MM.1S (cell line): ENCODE measurements around the gene NIN.

Experiments
- DNase-seq: peaks from one replicate; pipeline ENCODE4 v3.0.0-alpha.2; 2015
- H2AFZ ChIP-seq: fragments of 300-600 bp; sonication (generic); 2 replicates; pipeline ENCODE4 v1.6.0; 2016; ENCODE audit warnings: antibody characterized with exemption, low read length
- H3F3A ChIP-seq: fragments of 300-600 bp; sonication (generic); 2 replicates; pipeline ENCODE4 v1.6.1; 2016; ENCODE audit warnings: mild to moderate bottlenecking, antibody characterized with exemption, low read length, moderate library complexity, mixed read lengths; ENCODE audit not compliant: insufficient read depth
- H3K27ac ChIP-seq: fragments of 300-600 bp; sonication (generic); 2 replicates; pipeline ENCODE4 v1.5.1; 2016; ENCODE audit warnings: mild to moderate bottlenecking, low read length
- H3K27me3 ChIP-seq: fragments of 300-600 bp; sonication (generic); replicated peaks from 2 replicates; pipeline ENCODE4 v1.6.0; 2016; ENCODE audit warnings: low read length; ENCODE audit not compliant: insufficient read depth
- H3K36me3 ChIP-seq: fragments of 300-600 bp; sonication (generic); replicated peaks from 2 replicates; pipeline ENCODE4 v1.6.1; 2016; ENCODE audit warnings: mild to moderate bottlenecking, low read length, mixed read lengths; ENCODE audit not compliant: insufficient read depth
- H3K4me1 ChIP-seq: fragments of 300-600 bp; sonication (generic); 2 replicates; pipeline ENCODE4 v1.6.1; 2016; ENCODE audit warnings: low read length, mixed read lengths
- H3K4me2 ChIP-seq: fragments of 300-600 bp; sonication (generic); 2 replicates; pipeline ENCODE4 v1.6.0; 2016; ENCODE audit warnings: low read depth, low read length
- H3K4me3 ChIP-seq: fragments of 300-600 bp; sonication (generic); 2 replicates; pipeline ENCODE4 v1.5.1; 2016; ENCODE audit warnings: low read length, mixed read lengths
- H3K79me2 ChIP-seq: fragments of 300-600 bp; sonication (generic); 2 replicates; pipeline ENCODE4 v1.6.1; 2016; ENCODE audit warnings: mixed run types, low read length, mixed read lengths
- H3K9ac ChIP-seq: fragments of 300-600 bp; sonication (generic); 2 replicates; pipeline ENCODE4 v1.6.1; 2016; ENCODE audit warnings: low read length, mixed read lengths
- H3K9me2 ChIP-seq: fragments of 300-600 bp; sonication (generic); replicated peaks from 2 replicates; pipeline ENCODE4 v1.6.1; 2016; ENCODE audit warnings: mild to moderate bottlenecking, low read length, mixed read lengths; ENCODE audit not compliant: insufficient read depth
- H3K9me3 ChIP-seq: fragments of 300-600 bp; sonication (generic); replicated peaks from 2 replicates; pipeline ENCODE4 v1.6.1; 2016; ENCODE audit warnings: mild to moderate bottlenecking, low read length, mixed read lengths; ENCODE audit not compliant: insufficient read depth
- H4K20me1 ChIP-seq: fragments of 300-600 bp; sonication (generic); 2 replicates; pipeline ENCODE4 v1.6.1; 2016; ENCODE audit warnings: mild to moderate bottlenecking, low read length, moderate library complexity, mixed read lengths; ENCODE audit not compliant: insufficient read depth
- CTCF ChIP-seq: fragments of 300-600 bp; sonication (generic); IDR thresholded peaks from 2 replicates; pipeline ENCODE4 v1.5.1; 2016; ENCODE audit warnings: antibody characterized with exemption, low read length, mixed read lengths
- EZH2 ChIP-seq: fragments of 300-600 bp; sonication (generic); optimal IDR thresholded peaks from 2 replicates; pipeline ENCODE3; 2017; ENCODE audit warnings: low read depth, mild to moderate bottlenecking, antibody characterized with exemption, low read length, mixed read lengths
- EZH2phosphoT487 ChIP-seq: fragments of 300-600 bp; sonication (generic); IDR thresholded peaks from 2 replicates; pipeline ENCODE4 v1.6.1; 2018; ENCODE audit warnings: antibody characterized with exemption, low read length

Gene NIN

GRCh38 chr14:50766338-50766886 is 64.5 kb downstream of the NIN start:
- H3F3A ChIP-seq: no peaks in the 10 kb centered on the region
- no peaks in the 10 kb centered on the region for H3K36me3 ChIP-seq
- no peak overlapping the region for H2AFZ ChIP-seq
- H3K27me3 ChIP-seq: no peaks in the 10 kb centered on the region
- no peaks in the 10 kb centered on the region for H3K9me3 ChIP-seq
- H3K4me1 ChIP-seq: no peaks in the 10 kb centered on the region
- H4K20me1 ChIP-seq: no peaks in the 10 kb centered on the region
- no peak overlapping the region for H3K4me2 ChIP-seq
- no peak overlapping the region for H3K27ac ChIP-seq
- TF ChIP-seq EZH2phosphoT487: no peak
- TF ChIP-seq EZH2: no peak
- no peak for TF ChIP-seq CTCF
- H3K79me2 ChIP-seq: no peaks in the 10 kb centered on the region
- H3K9ac ChIP-seq: no peak overlapping the region
- H3K9me2 ChIP-seq: no peaks in the 10 kb centered on the region
- no peak for DNase-seq
- no peak overlapping the region for H3K4me3 ChIP-seq

- H3K4me3 ChIP-seq: no peak overlapping the region
- TF ChIP-seq EZH2 (no peak), EZH2phosphoT487 (no peak), CTCF (no peak)
- no peaks in the 10 kb centered on the region for H3K27me3 ChIP-seq
- no peak for DNase-seq
- H3K36me3 ChIP-seq: no peaks in the 10 kb centered on the region
- H3K9me3 ChIP-seq: no peaks in the 10 kb centered on the region
- H3K27ac ChIP-seq: no peak overlapping the region
- H3K4me1 ChIP-seq: no peaks in the 10 kb centered on the region
- H3K4me2 ChIP-seq: no peak overlapping the region
- no peaks in the 10 kb centered on the region for H3K9me2 ChIP-seq
- no peaks in the 10 kb centered on the region for H3F3A ChIP-seq
- no peak overlapping the region for H3K9ac ChIP-seq
- no peaks in the 10 kb centered on the region for H3K79me2 ChIP-seq
- H4K20me1 ChIP-seq: no peaks in the 10 kb centered on the region
- no peak overlapping the region for H2AFZ ChIP-seq
Observed at GRCh38 chr14:50763382-50764007, 67.5 kb downstream of the NIN start.

- no peak overlapping the region for H3K9ac ChIP-seq
- H3K79me2 ChIP-seq: no peaks in the 10 kb centered on the region
- no peaks in the 10 kb centered on the region for H3K4me1 ChIP-seq
- no peak overlapping the region for H3K27ac ChIP-seq
- no peak for DNase-seq
- no peak overlapping the region for H2AFZ ChIP-seq
- no peak overlapping the region for H3K4me3 ChIP-seq
- H3K9me2 ChIP-seq: no peaks in the 10 kb centered on the region
- no peaks in the 10 kb centered on the region for H4K20me1 ChIP-seq
- no peak overlapping the region for H3K4me2 ChIP-seq
- H3F3A ChIP-seq: no peaks in the 10 kb centered on the region
- H3K9me3 ChIP-seq: no peaks in the 10 kb centered on the region
- no peaks in the 10 kb centered on the region for H3K36me3 ChIP-seq
- no peaks in the 10 kb centered on the region for H3K27me3 ChIP-seq
- TF ChIP-seq EZH2phosphoT487 (no peak), CTCF (no peak), EZH2 (no peak)
Observed at GRCh38 chr14:50762931-50763300, 68.0 kb downstream of the NIN start.
